GM21526 (cell line): ENCODE results near the gene ERICH4.
"Not testable (repeated sequence)": the region's sequence is repeated elsewhere in the genome, so short reads cannot be mapped to it uniquely, and the experiment has no call there.

ENCODE experiments used
- ATAC-seq: cut with Tn5 transposase; IDR thresholded peaks from one replicate; pipeline ENCODE4 v1.9.1; 2021; ENCODE audit warnings: moderate library complexity; ENCODE audit not compliant: unreplicated experiment, low FRiP score

The ERICH4 gene

DNA sequence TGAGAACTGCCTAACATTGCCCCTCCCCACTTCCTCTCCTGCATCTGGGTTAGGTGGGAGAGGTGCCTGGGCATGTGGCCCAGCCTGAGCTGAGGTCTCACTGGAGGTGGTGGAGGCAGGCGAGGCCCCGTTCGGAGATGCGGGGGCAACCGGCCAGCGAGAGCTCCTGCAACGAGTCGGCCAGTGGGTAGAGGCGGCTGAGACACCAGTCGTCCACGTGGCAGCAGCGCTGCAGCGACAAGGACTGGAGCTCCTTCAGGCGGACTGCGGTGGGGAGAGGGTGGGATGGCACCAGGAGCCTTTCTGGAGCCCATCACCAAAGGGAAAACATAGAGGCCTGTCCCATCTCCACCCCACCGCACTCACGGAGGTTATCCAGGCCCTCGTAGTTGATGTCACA is 9.8 kb upstream of the ERICH4 start:
- no peak for ATAC-seq

GRCh38 chr19:41434450-41434849 is 8.5 kb upstream of the ERICH4 start:
- no peak for ATAC-seq

- not testable (repeated sequence) for ATAC-seq
These were observed 7.6 kb upstream of the ERICH4 start for GRCh38 chr19:41435376-41435775.

DNA sequence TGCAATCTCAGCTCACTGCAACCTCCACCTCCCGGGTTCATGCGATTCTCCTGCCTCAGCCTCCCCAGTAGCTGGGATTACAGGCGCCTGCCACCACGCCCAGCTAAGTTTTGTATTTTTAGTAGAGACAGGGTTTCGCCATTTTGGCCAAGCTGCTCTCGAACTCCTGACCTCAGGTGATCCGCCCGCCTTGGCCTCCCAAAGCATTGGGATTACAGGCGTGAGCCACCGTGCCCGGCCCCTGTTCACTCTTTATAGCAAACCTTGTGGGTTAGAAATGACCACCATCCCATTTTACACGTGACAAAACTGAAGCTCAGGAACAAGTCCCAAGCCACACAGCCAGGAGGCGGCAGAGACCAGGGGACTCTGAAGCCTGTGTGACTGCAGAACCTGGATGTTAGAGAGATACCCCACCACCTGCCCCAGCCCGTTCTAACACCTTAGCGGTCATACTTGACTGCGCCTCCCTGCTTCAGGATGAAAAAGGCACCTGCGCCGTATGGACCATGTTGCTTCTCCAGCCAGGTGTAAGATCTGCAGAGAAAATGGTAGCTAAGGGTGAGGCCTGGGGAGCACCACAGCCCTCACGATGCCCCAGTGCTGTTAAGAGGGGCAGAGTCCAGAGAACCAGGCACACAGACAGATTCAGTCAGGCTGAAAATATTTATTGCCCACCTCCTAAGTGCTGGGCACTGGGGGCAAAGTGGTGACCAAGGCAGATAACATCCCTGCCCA is 6.9 kb upstream of the ERICH4 start:
- ATAC-seq: no peak

- no peak for ATAC-seq
These were observed 6.3 kb upstream of the ERICH4 start for GRCh38 chr19:41436674-41436951.

DNA sequence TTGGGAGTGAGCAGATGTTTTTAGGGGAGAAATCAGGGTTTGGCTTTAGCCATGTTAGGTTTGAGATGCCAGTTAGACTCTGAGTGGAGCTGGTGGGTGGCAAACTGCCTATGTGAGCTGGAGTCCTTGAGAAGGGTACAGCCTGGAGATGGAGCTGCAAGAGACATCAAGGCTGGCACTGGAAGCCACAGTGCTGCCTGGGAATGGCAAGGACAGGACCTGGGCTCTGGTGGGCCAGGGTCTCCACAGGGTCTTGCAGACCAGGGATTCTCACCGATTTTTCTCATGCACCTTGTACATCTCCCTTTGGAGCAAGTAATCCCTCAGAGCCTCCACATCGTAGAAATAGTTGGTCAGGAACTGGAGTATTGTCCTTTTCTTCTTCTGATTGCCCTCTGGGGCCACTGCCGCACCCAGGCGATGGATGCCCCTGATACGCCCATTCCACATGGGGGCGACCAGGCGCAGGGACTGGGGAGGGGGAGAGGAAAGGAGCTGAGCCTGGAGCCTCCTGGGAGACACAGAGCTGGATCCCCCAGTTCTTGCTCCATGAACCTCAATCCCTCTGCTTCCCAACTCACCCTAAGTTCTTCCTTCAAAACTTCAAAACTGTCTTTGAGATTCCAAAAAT is 4.9 kb upstream of the ERICH4 start:
- ATAC-seq: no peak

GRCh38 chr19:41439441-41440222 is 3.3 kb upstream of the ERICH4 start, which contains the start of gene DMAC2:
Gene DMAC2, minus strand, starts transcription at chr19:41439912. Its CDS starts 13 bp downstream, at chr19:41439899.
- peak; percentile 82 for ATAC-seq

DNA sequence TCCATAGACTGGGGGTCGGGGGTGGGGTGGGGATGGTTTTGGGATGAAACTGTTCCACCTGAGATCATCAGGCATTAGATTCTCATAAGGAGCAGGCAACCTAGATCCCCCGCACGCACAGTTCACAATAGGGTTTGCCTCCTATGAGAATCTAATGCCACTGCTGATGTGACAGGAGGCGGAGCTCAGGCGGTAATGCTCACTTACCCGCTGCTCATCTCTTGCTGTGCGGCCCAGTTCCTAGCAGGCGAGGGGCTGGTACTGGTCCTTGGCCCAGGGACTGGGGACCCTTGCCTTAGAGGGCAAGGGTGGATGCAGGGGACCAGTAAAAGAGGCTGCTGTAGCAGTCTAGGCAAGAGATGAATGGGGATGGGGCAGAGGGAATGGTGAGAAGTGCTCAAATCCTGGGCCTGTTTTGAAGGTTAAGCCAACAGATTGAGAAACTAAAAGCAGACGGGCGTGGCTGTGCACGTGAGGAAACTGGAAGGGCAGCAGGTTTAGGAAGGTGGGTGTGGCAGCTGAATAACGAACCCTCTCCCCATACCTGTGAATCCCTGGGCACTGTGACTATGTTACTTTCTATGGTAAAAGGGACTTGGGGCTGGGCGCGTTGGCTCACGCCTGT is 1.5 kb upstream of the ERICH4 start:
- ATAC-seq: no peak

GRCh38 chr19:41443813-41444455 is 978 bp downstream of the ERICH4 start:
- no peak for ATAC-seq

- no peak for ATAC-seq
These were observed 2.6 kb downstream of the ERICH4 start for GRCh38 chr19:41445575-41445974.

- no peak for ATAC-seq
These were observed 4.9 kb downstream of the ERICH4 start for GRCh38 chr19:41447732-41448332.

DNA sequence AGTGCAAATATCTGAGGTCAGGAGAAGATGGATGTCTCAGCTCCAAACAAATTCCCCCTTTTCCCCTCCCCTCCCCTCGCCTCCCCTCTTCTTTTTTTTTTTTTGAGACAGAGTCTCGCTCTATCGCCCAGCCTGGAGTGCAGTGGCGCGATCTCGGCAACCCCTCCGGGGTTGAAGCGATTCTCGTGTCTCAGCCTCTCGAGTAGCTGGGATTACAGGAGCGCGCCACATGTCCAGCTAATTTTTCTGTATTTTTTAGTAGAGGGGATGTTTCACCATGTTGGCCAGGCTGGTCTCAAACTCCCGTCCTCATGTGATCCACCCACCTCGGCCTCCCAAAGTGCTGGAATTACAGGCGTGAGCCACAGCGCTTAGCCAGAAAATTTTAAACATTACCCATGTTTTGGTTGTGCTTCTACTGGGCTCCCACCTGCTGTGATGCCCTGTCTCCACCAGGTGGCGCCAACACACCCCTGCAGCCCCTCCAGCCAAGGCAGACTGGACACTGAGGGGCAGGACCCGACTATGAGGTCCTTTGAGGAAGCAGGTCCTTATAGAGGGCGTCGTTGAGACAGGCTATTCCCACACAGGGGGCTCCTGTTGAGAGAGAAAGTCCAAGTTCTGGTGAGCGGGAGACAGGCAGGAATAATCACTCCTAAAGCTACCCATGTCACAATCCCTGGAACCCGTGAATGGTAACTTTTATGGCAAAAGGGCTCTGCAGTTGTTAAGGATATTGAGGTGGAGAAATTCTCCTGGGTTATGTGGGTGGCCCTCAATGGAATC is 6.3 kb downstream of the ERICH4 start:
- no peak for ATAC-seq

GRCh38 chr19:41449865-41450178 is 6.9 kb downstream of the ERICH4 start:
- ATAC-seq: no peak

- ATAC-seq: no peak
These were observed 9.8 kb downstream of the ERICH4 start for GRCh38 chr19:41452584-41453275.

GRCh38 chr19:41455936-41456335 is 13.0 kb downstream of the ERICH4 start:
- ATAC-seq: no peak

DNA sequence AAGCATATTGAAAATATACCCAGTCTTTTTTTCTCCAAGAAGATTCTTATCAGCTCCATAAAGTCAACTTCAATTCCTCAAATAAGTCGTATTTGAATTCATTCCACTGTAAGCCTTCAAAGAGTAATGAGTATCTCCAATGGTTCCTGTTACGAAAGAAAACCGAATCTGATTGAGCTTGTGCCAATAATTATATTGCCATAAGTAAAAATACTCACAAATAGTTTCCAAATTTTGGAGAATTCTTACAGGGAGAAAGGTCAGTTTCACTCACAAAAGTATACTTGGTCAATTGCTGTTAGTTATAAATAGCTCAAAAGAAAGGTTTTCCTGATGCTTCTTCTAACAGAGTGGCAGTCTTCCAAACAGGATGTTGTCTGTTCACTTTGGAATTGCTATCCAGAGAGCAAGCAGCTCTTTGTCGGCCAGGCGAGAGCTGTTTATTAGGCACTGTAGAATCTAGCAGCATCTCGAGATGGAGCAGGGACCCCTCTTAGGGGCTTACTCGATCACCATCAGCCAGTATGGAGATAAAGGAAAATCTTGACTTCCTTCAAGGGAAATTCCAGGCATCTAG is 13.5 kb downstream of the ERICH4 start:
- no peak for ATAC-seq

DNA sequence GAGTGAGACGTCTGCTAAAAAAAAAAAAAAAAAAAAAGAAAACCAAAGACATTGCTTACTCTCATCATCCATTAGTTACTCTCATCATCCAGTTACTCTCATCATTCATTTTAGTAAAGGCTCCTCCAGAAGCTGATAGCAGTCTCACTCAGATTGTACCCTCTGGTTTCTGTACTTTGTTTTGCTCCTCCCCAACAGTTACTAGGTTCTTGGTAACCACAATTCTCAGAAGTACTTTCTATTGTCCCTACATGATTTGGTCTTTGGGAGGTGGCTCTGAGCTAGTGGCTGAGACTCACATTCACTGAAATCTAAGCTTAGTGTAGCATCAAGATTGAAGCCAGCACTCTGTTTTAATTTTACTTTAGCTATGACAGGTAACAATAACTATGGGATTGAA is 14.3 kb downstream of the ERICH4 start:
- ATAC-seq: no peak

DNA sequence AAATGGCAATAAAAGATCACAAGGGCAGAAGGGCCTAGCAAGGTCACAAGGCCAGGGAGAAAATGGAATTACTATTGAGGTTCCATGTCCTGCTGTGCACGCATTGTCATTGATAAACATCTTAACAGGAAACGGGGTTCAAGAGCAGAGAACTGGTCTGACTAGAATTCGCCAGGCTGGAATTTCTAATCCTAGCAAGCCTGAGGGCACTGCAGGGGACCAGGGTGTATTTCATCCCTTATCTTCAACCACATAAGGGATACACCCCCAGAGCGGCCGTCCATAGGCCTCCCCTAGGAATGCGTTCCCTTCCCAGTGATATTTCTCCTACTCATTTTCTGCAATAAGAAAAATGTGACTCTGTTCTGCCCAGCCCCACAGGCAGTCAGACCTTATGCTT is 19.5 kb downstream of the ERICH4 start:
- no peak for ATAC-seq
